CD4-positive, alpha-beta memory T cell (primary cell): ENCODE results near the gene FBLL1. TPM values are rescaled to one million over a fixed set of nuclear protein-coding genes. Genes with fewer than 3 reads are reported as not detected.

ENCODE experiments used
- CTCF ChIA-PET: fragments of 350-600 bp; sonication (Branson Sonifier 250); formaldehyde crosslinking; loops from one replicate; lab custom pipeline; 2021; ENCODE audit warnings: inconsistent platforms; ENCODE audit not compliant: partially characterized antibody; lab: Charles Lee
- POLR2A ChIA-PET: fragments of 350-600 bp; sonication (Branson Sonifier 250); formaldehyde crosslinking; loops from one replicate; lab custom pipeline; 2021; ENCODE audit not compliant: partially characterized antibody; lab: Charles Lee
- DNase-seq, 5 donors: peaks; one replicate each; pipeline versions ENCODE4 v3.0.0 to v3.0.0-alpha.2; 2020 to 2022; ENCODE audit warnings: mixed read lengths in 1 of 5
- H3K27ac ChIP-seq: one replicate; pipeline ENCODE4 v1.7.0; 2013; ENCODE audit warnings: low read depth, low read length
- H3K27me3 ChIP-seq: 2 replicates; pipeline ENCODE4 v1.7.0; 2013; ENCODE audit warnings: mild to moderate bottlenecking, low read length, moderate library complexity; ENCODE audit not compliant: insufficient read depth
- H3K36me3 ChIP-seq: 2 replicates; pipeline ENCODE4 v1.7.0; 2013; ENCODE audit warnings: mild to moderate bottlenecking, low read length, moderate library complexity; ENCODE audit not compliant: insufficient read depth
- H3K4me1 ChIP-seq: 2 replicates; pipeline ENCODE4 v1.7.0; 2013; ENCODE audit warnings: mild to moderate bottlenecking, low read length, moderate library complexity; ENCODE audit not compliant: insufficient read depth
- H3K4me3 ChIP-seq, 2 donors: one replicate each; pipeline ENCODE4 v1.7.0; 2013; ENCODE audit warnings: low read length in 2 of 2, mild to moderate bottlenecking in 1 of 2
- H3K9me3 ChIP-seq, 2 donors: one replicate each; pipeline ENCODE4 v1.7.0; 2013; ENCODE audit warnings: low read length in 2 of 2, control low read depth in 1 of 2; ENCODE audit not compliant: control insufficient read depth in 1 of 2
- H3K27ac Mint-ChIP-seq, 7 donors: one replicate each; pipeline ENCODE4 v1.8.0; 2020 to 2021; ENCODE audit warnings: mixed read lengths in 7 of 7, mild to moderate bottlenecking in 6 of 7, inconsistent platforms in 3 of 7, moderate library complexity in 3 of 7
- H3K27me3 Mint-ChIP-seq, 2 donors: one replicate each; pipeline ENCODE4 v1.8.0; 2020 to 2021; ENCODE audit warnings: mixed read lengths in 2 of 2
- H3K36me3 Mint-ChIP-seq, 2 donors: one replicate each; pipeline ENCODE4 v1.8.0; 2020 to 2021; ENCODE audit warnings: mixed read lengths in 2 of 2, inconsistent platforms in 1 of 2, mild to moderate bottlenecking in 1 of 2
- H3K4me1 Mint-ChIP-seq, 4 donors: one replicate each; pipeline ENCODE4 v1.8.0; 2020 to 2021; ENCODE audit warnings: mixed read lengths in 4 of 4, mild to moderate bottlenecking in 1 of 4
- H3K4me3 Mint-ChIP-seq, 8 donors: one replicate each; pipeline ENCODE4 v1.8.0; 2020 to 2021; ENCODE audit warnings: mixed read lengths in 8 of 8, mild to moderate bottlenecking in 7 of 8, moderate library complexity in 6 of 8, inconsistent platforms in 3 of 8
- H3K9me3 Mint-ChIP-seq, 8 donors: one replicate each; pipeline ENCODE4 v1.8.0; 2020 to 2021; ENCODE audit warnings: mixed read lengths in 8 of 8, mild to moderate bottlenecking in 5 of 8, inconsistent platforms in 3 of 8, moderate library complexity in 1 of 8
- intact Hi-C: fragments of 100-400 bp; cut with micrococcal nuclease; formaldehyde crosslinking; loops from one replicate; pipeline ENCODE4 v1.15.1; 2023
- microRNA-seq: library from miRNA; unstranded; fragments of <30 nt; microRNA quantifications from one replicate; pipeline ENCODE4 v1.2.0, GENCODE V29; 2021; ENCODE audit warnings: borderline replicate concordance, borderline number of aligned reads, borderline microRNAs expressed, mixed read lengths
- polyA plus RNA-seq, 2 donors: library from polyadenylated mRNA; unstranded; fragments of 300-500 nt; fragmentation: Illumina TruSeq; gene quantifications; one replicate each; pipeline ENCODE4 v1.2.3, GENCODE V29; 2021
- total RNA-seq, 2 experiments: library from RNA; stranded (reverse); gene quantifications; one replicate each; pipeline ENCODE4 v1.2.3, GENCODE V29; 2021

FBLL1 gene
- total and polyA plus RNA-seq, 4 experiments from 2014 or later: 0.20 TPM; not detected in 3

- Histone ChIP-seq H3K4me1 (peaks cover 37% of the 10 kb centered on the region), H3K36me3 (no peaks in the 10 kb centered on the region), H3K27me3 (no peaks in the 10 kb centered on the region), H3K9me3 (no peaks in the 10 kb centered on the region), H3K4me3 (peak overlapping the region; percentile 39 to 94), H3K27ac (peak overlapping the region; percentile 80)
- H3K4me1 Mint-ChIP-seq: peaks cover 21 to 43% (median 33%) of the 10 kb centered on the region in 4 donors
- H3K36me3 Mint-ChIP-seq: peaks cover 1 to 12% of the 10 kb centered on the region in 2 donors
- no peaks in the 10 kb centered on the region for H3K9me3 Mint-ChIP-seq
- no peak for DNase-seq
- intact Hi-C loops: no loop called here
- H3K27me3 Mint-ChIP-seq: peaks cover 0 to 1% of the 10 kb centered on the region in 2 donors
- H3K27ac Mint-ChIP-seq: peak overlapping the region; percentile 87 to 99 (median 97)
- CTCF ChIA-PET: no interaction called here
- POLR2A ChIA-PET: interaction anchor here (0.9 to 2.5 kb wide), 6 partner anchors 11 to 1003 kb away, joined by 3 to 16 read pairs (median 7); partner anchors contain the start of genes RARS1 and SPDL1
- peak overlapping the region; percentile 88 to 98 (median 94) for H3K4me3 Mint-ChIP-seq
Measured at GRCh38 chr5:168580227-168580508, 51.1 kb downstream of the FBLL1 start.

Small RNAs within 50 kb of the gene (microRNA-seq; reads per million reads assigned to microRNA genes)
- gene MIR103A1: not detected
- not detected for gene MIR103B1

Other genes with a start within 250 kb of the FBLL1 start
- 1 to 10 TPM; 2.0 to 2.7 TPM for gene WWC1, start 237.7 kb upstream of the FBLL1 start, total RNA-seq
- under 1 TPM; 0.22 to 0.98 TPM for gene WWC1, start 237.7 kb upstream of the FBLL1 start, polyA plus RNA-seq
- gene RARS1, start 42.8 kb upstream of the FBLL1 start, total RNA-seq: 10 to 100 TPM; 82.5 to 82.8 TPM
- gene RARS1, start 42.8 kb upstream of the FBLL1 start, polyA plus RNA-seq: 10 to 100 TPM; 19.1 to 32.6 TPM
- gene PANK3, start 50.1 kb downstream of the FBLL1 start, total RNA-seq: 10 to 100 TPM; 57.3 to 59.8 TPM
- gene PANK3, start 50.1 kb downstream of the FBLL1 start, polyA plus RNA-seq: 1 to 10 TPM; 1.4 to 8.7 TPM